NT2/D1 (cell line): Measurements from ENCODE around the gene CISD1.

ENCODE experiments used
- DNase-seq: peaks from one replicate; pipeline ENCODE4 v3.0.0-alpha.2; 2011; ENCODE audit warnings: low read depth, low spot score
- H3K27me3 ChIP-seq: 2 replicates; pipeline ENCODE4 v1.6.0; 2011; ENCODE audit warnings: mild to moderate bottlenecking; ENCODE audit not compliant: insufficient read length, insufficient read depth
- H3K36me3 ChIP-seq: 2 replicates; pipeline ENCODE4 v1.6.1; 2011; ENCODE audit warnings: mild to moderate bottlenecking, low read length, mixed read lengths; ENCODE audit not compliant: insufficient read depth, insufficient read length
- H3K4me1 ChIP-seq: 2 replicates; pipeline ENCODE4 v1.5.1; 2011; ENCODE audit not compliant: insufficient read depth, insufficient read length
- H3K4me3 ChIP-seq: 2 replicates; pipeline ENCODE4 v1.5.1; 2011; ENCODE audit warnings: low read depth; ENCODE audit not compliant: insufficient read length
- H3K9ac ChIP-seq: 2 replicates; pipeline ENCODE4 v1.6.0; 2011; ENCODE audit warnings: low read depth; ENCODE audit not compliant: insufficient read length
- H3K9me3 ChIP-seq: 2 replicates; pipeline ENCODE4 v1.5.1; 2011; ENCODE audit warnings: mild to moderate bottlenecking, low read length; ENCODE audit not compliant: insufficient read depth
- SUZ12 ChIP-seq: IDR thresholded peaks from 2 replicates; pipeline ENCODE4 v1.6.1; 2011; ENCODE audit not compliant: insufficient read length, insufficient read depth; ENCODE audit errors: extremely low read depth
- YY1 ChIP-seq: IDR thresholded peaks from 2 replicates; pipeline ENCODE4 v1.6.1; 2011; ENCODE audit not compliant: insufficient read length, insufficient read depth
- ZNF274 ChIP-seq: IDR thresholded peaks from 2 replicates; pipeline ENCODE4 v1.6.1; 2011; ENCODE audit warnings: mild to moderate bottlenecking, low read depth, low read length

Gene CISD1

DNA sequence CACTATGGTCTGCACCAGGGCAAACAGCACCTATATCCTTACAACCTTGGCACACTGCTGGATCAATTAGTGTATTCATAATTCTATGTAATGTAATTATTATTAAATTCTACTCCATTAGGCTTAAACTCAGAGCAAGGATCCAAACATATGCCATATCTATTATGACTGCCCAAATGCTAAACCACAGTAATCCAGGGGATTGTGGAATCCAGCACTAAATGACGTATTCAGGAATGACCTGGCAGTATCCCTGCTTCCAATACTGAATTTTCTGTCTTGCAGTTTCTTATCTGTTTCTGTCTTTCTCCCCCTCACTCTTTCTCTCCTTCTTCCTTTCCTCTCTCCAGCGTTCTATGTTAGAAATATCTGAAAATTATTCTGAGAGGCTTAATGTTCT lies 49.4 kb downstream of the CISD1 start:
- no peak overlapping the region for H3K4me3 ChIP-seq
- no peaks in the 10 kb centered on the region for H3K36me3 ChIP-seq
- DNase-seq: no peak
- no peak overlapping the region for H3K9ac ChIP-seq
- H3K27me3 ChIP-seq: no peaks in the 10 kb centered on the region
- TF ChIP-seq SUZ12: no peak
- no peak for TF ChIP-seq ZNF274
- no peak for TF ChIP-seq YY1
- no peaks in the 10 kb centered on the region for H3K4me1 ChIP-seq
- H3K9me3 ChIP-seq: no peaks in the 10 kb centered on the region

DNA sequence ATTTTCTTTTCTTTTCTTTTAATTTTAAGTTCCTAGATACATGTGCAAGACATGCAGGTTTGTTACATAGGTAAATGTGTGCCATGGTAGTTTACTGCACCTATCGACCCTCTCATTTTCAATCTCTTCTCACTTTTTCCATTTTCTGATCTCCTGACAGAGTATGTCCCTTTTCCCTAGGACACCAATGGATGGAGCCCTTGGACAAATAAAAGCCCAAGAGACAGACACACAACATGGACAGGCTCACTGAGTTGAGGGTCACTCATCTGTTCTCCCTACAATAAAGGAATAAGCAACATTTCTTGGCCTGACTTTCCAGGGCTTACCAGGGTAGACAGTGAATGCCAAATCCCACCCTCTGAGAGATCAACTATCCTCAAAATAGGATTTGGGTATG lies 50.6 kb downstream of the CISD1 start:
- no peak for DNase-seq
- Histone ChIP-seq H3K9me3 (no peaks in the 10 kb centered on the region), H3K9ac (no peak overlapping the region), H3K27me3 (no peaks in the 10 kb centered on the region), H3K4me1 (no peaks in the 10 kb centered on the region), H3K36me3 (no peaks in the 10 kb centered on the region), H3K4me3 (no peak overlapping the region)
- TF ChIP-seq YY1 (no peak), SUZ12 (no peak), ZNF274 (no peak)

DNA sequence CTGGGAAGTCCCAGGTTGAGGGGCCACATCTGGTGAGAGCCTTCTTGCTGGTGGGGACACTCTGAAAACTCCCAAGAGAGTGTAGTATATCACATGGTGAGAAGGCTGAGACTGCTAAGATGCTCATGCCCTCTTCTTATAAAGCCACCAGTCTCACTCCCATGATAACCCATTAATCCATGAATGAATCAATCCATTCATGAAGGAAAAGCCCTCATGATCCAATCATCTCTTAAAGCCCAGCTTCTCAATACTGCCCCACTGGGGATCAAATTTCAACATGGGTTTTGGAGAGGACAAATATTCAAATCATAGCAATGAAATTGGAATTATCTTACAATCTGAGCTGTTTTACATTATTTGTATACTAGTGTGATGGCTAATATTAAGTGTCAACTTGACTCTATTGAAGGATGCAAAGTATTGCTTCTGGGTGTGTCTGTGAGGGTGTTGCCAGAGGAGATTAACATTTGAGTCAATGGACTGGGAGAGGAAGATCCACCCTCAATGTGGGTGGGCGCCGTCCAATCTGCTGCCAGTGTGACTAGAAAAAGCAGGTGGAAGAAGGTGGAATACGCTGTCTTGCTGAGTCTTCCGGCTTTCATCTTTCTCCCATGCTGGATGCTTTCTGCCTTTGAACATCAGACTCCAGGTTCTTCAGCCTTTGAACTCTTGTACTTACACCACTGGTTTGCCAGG lies 51.5 kb downstream of the CISD1 start:
- Histone ChIP-seq H3K9me3 (no peaks in the 10 kb centered on the region), H3K9ac (no peak overlapping the region), H3K4me3 (no peak overlapping the region), H3K4me1 (no peaks in the 10 kb centered on the region), H3K27me3 (no peaks in the 10 kb centered on the region), H3K36me3 (no peaks in the 10 kb centered on the region)
- no peak for DNase-seq
- TF ChIP-seq SUZ12: no peak
- TF ChIP-seq YY1: no peak
- no peak for TF ChIP-seq ZNF274

DNA sequence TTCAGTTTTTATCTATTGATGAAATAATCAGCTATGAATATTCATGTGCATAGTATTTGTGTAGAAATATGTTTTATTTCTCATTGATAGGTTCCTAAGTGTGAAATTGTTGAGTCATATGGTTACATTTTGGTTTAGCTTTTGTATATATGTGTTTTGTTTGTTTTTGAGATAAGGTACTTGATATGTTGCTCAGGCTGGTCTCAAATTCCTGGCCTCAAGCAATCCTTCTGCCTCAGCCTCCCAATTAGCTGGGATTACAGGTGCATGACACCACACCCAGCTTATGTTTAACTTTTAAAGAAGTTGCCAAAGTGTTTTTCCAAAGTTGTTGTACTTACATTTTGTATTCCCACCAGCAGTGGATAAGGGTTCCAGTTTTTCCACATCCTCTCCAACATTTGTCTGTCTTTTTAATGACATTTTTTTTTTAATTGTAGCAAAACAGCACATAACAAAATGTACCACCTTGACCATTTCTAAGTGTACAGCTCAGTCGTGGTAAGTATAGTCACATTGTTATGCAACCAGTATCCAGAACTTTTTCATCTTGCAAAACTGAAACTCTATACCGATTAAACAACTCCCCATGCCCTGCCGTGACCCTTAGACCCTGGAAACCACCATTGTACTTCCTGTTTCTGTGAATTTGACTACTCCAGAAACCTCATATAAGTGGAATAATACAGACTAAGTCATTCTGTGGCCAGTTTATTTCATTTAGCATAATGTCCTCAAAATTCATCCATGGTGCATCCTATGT lies 53.3 kb downstream of the CISD1 start:
- no peaks in the 10 kb centered on the region for H3K4me1 ChIP-seq
- no peak overlapping the region for H3K9ac ChIP-seq
- H3K9me3 ChIP-seq: no peaks in the 10 kb centered on the region
- no peaks in the 10 kb centered on the region for H3K36me3 ChIP-seq
- TF ChIP-seq ZNF274 (no peak), SUZ12 (no peak), YY1 (no peak)
- DNase-seq: no peak
- no peak overlapping the region for H3K4me3 ChIP-seq
- H3K27me3 ChIP-seq: no peaks in the 10 kb centered on the region

DNA sequence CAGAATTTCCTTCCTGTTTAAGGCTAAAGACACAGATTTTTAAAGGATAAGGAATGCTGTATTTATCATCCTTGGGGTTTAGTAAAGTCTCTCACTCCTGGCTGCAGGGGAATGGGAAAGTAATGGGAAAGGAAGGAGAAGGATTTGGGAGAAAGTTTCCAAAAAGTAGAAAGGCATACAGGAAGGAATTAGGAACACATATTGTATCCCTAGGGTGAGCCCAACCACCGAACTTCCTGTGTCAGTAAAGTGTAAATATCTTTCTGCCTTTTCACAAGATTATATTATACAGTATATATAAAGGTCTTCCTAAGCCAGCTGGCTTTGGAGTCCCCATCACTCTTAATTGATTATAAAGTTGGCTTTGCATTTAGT lies 53.9 kb downstream of the CISD1 start:
- Histone ChIP-seq H3K9ac (no peak overlapping the region), H3K4me3 (no peak overlapping the region), H3K27me3 (no peaks in the 10 kb centered on the region), H3K4me1 (no peaks in the 10 kb centered on the region), H3K36me3 (no peaks in the 10 kb centered on the region), H3K9me3 (no peaks in the 10 kb centered on the region)
- TF ChIP-seq ZNF274 (no peak), SUZ12 (no peak), YY1 (no peak)
- DNase-seq: no peak

DNA sequence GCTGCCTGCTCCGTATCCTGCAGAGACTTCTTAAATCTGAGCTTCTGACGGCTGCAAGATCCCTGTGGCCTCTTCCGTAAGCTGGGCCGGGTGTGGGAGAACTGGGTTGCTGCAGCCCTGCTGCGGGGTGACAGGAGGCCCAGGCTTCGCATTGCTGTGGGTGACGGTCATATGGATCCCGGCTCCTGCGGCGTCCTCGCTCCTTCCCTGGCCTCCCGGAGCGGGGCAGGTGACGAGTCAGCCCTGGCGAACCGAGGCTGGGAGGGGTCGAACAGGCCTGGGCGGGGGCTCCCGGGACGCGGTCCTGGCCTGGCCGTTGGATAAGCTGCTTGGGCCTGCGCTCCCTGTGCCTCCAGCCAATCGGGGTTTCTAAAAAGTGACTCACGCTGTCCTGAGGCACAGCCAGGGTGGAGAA lies 58.0 kb downstream of the CISD1 start:
- no peak overlapping the region for H3K4me3 ChIP-seq
- no peaks in the 10 kb centered on the region for H3K4me1 ChIP-seq
- H3K36me3 ChIP-seq: no peaks in the 10 kb centered on the region

DNA sequence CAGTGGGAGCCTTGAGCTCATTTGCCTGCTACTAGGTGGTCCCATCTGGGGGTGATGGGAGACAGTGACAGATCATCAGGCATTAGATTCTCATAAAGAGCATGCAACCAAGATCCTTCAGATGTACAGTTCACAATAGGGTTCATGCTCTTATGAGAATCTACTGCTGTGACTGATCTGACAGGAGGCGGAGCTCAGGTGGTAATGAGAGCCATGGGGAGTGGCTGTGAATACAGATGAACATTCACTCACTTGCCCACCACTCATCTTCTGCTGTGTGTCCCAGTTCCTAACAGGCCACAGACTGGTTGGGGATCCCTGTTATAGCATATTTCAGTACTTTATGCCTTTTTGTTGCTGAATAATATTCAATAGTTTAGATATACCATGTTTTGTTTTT lies 59.3 kb downstream of the CISD1 start:
- Histone ChIP-seq H3K4me1 (no peaks in the 10 kb centered on the region), H3K4me3 (no peak overlapping the region), H3K9me3 (no peaks in the 10 kb centered on the region), H3K36me3 (no peaks in the 10 kb centered on the region), H3K27me3 (no peaks in the 10 kb centered on the region), H3K9ac (no peak overlapping the region)
- DNase-seq: no peak
- TF ChIP-seq SUZ12 (no peak), YY1 (no peak), ZNF274 (no peak)

More for the DNA sequence above, 58.0 kb downstream of the CISD1 start:
- H3K27me3 ChIP-seq: no peaks in the 10 kb centered on the region
- H3K9me3 ChIP-seq: no peaks in the 10 kb centered on the region
- TF ChIP-seq SUZ12 (no peak), YY1 (no peak), ZNF274 (no peak)
- no peak for DNase-seq
- no peak overlapping the region for H3K9ac ChIP-seq
